Endothelial cell of umbilical vein (primary cell): ENCODE measurements around the gene HSFX3. TPM values are rescaled to one million over a fixed set of nuclear protein-coding genes. Genes with fewer than 3 reads are reported as not detected.
"Not testable (repeated sequence)": the region's sequence is repeated elsewhere in the genome, so short reads cannot be mapped to it uniquely, and the experiment has no call there.

Experiments
- BruUV-seq: library from RNA; stranded (reverse); fragments of 400-500 nt; replicated peaks from 2 replicates; lab custom pipeline; 2021; lab: Mats Ljungman, UMichigan
- CTCF ChIA-PET: fragments of 300-600, 350-600 bp; sonication (Branson Sonifier 250); formaldehyde crosslinking; loops from one replicate; lab custom pipeline; 2021; ENCODE audit warnings: antibody characterized with exemption, inconsistent platforms; lab: Charles Lee
- POLR2A ChIA-PET: fragments of 300-600, 350-600 bp; sonication (Branson Sonifier 250); formaldehyde crosslinking; loops from one replicate; lab custom pipeline; 2021; ENCODE audit warnings: antibody characterized with exemption, inconsistent platforms; lab: Charles Lee
- DNase-seq: peaks from one replicate; pipeline ENCODE4 v3.0.0-alpha.2; 2011; ENCODE audit warnings: low read depth, low spot score
- FAIRE-seq: peaks from 2 replicates; lab custom pipeline; 2011; peaks lifted over from hg19 to GRCh38; lab: Jason Lieb, UNC
- H2AFZ ChIP-seq: 2 replicates; pipeline ENCODE4 v1.6.0; 2012; ENCODE audit warnings: low read depth, low read length, control low read depth, inconsistent platforms
- H3K27ac ChIP-seq: 2 replicates; pipeline ENCODE4 v1.5.1; 2011; ENCODE audit warnings: low read depth, mild to moderate bottlenecking, control low read depth, low read length, moderate library complexity; ENCODE audit not compliant: insufficient read depth
- H3K27me3 ChIP-seq, 2 experiments: 2 replicates each; pipeline versions ENCODE4 v1.6.0 to v1.6.1; 2011; ENCODE audit warnings: low read length in 2 of 2, mixed read lengths in 1 of 2; ENCODE audit not compliant: control insufficient read depth in 2 of 2, insufficient read depth in 2 of 2
- H3K36me3 ChIP-seq, 2 experiments: 2 replicates in 1 of 2; 3 replicates in 1 of 2; pipeline ENCODE4 v1.5.1; 2011; ENCODE audit warnings: low read length in 2 of 2, mild to moderate bottlenecking in 1 of 2, moderate library complexity in 1 of 2; ENCODE audit not compliant: control insufficient read depth in 2 of 2, insufficient read depth in 2 of 2; ENCODE audit errors: extremely low read depth in 1 of 2
- H3K4me1 ChIP-seq: 3 replicates; pipeline ENCODE4 v1.5.1; 2011; ENCODE audit warnings: mild to moderate bottlenecking, low read length; ENCODE audit not compliant: control insufficient read depth, insufficient read depth; ENCODE audit errors: extremely low read depth
- H3K4me2 ChIP-seq: 2 replicates; pipeline ENCODE4 v1.6.1; 2011; ENCODE audit warnings: low read length, control low read depth, mixed read lengths; ENCODE audit not compliant: insufficient read depth
- H3K4me3 ChIP-seq, 3 experiments: fragments of 200-600 bp in 1 of 3; sonication (generic), shearing (Covaris generic) in 1 of 3; replicated peaks in 1 of 3; 2 replicates each; pipeline ENCODE4 v1.5.1; 2011 to 2016; ENCODE audit warnings: control low read depth in 3 of 3, low read length in 3 of 3, mild to moderate bottlenecking in 2 of 3, inconsistent platforms in 1 of 3, low read depth in 1 of 3, moderate library complexity in 1 of 3; ENCODE audit not compliant: insufficient read depth in 1 of 3
- H3K79me2 ChIP-seq: 2 replicates; pipeline ENCODE4 v1.6.0; 2012; ENCODE audit warnings: low read length, inconsistent platforms; ENCODE audit not compliant: control insufficient read depth, insufficient read depth
- H3K9ac ChIP-seq: replicated peaks from 2 replicates; pipeline ENCODE3; 2011; ENCODE audit warnings: low read length, control low read depth; ENCODE audit not compliant: insufficient read depth; ENCODE audit errors: extremely low read depth
- H3K9me1 ChIP-seq: replicated peaks from 3 replicates; pipeline ENCODE4 v1.6.0; 2011; ENCODE audit warnings: mild to moderate bottlenecking, low read length; ENCODE audit not compliant: control insufficient read depth, insufficient read depth; ENCODE audit errors: extremely low read depth
- H3K9me3 ChIP-seq: replicated peaks from 2 replicates; pipeline ENCODE4 v1.5.1; 2012; ENCODE audit warnings: low read length, inconsistent platforms; ENCODE audit not compliant: control insufficient read depth, insufficient read depth
- H4K20me1 ChIP-seq: replicated peaks from 2 replicates; pipeline ENCODE3; 2011; ENCODE audit warnings: mild to moderate bottlenecking, low read length; ENCODE audit not compliant: control insufficient read depth, insufficient read depth; ENCODE audit errors: extremely low read depth
- dilution Hi-C: fragments of 300-500 bp; cut with MboI; formaldehyde crosslinking; loops from one replicate; pipeline ENCODE4 v1.15.0; 2019; ENCODE audit warnings: low sequenced_read_pairs; ENCODE audit not compliant: extremely low pct_ligation_motif_present
- intact Hi-C: fragments of 100-400 bp; cut with micrococcal nuclease; formaldehyde crosslinking; loops from one replicate; pipeline ENCODE4 v1.10.0; 2022
- polyA plus RNA-seq, 4 experiments: library from polyadenylated mRNA; depleted of rRNA in 3 of 4; stranded (reverse) in 3 of 4; unstranded in 1 of 4; fragments of >200 nt; gene quantifications; 2 replicates each; pipeline versions ENCODE4 v1.2.1 to v1.2.3, GENCODE V29; 2011 to 2012; ENCODE audit warnings: missing spikeins in 1 of 4
- total RNA-seq: library from RNA; stranded (reverse); gene quantifications from 2 replicates; pipeline ENCODE4 v1.2.3, GENCODE V29; 2021

Gene HSFX3
- total and polyA plus RNA-seq, 2 donors (not counting 3 experiments of a cell fraction or from before 2014, with no cell fraction given), result not detected

DNA sequence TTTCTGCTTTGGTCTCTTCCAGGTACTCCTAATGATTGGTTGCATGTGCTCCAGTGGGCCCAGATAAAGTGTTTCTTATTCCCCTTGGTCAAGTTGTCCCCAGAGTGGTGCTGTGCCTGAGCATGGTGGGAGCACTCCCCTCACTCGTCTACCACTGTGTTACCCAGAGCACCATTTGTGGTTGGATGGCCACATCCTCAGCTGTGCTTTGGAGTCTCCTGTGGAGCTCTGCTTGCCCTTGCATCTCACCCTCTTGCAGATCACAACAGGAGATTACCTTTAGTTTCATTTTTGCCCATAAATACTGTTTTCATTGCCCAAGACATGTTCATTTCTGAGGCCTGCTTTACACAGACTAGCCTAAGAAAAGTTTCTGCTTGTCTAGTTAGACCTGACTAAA, 730 bp upstream of the HSFX3 start:
- dilution Hi-C loops, H3K4me1 ChIP-seq, H4K20me1 ChIP-seq, H3K4me3 ChIP-seq, H3K9me1 ChIP-seq, H3K9ac ChIP-seq, CTCF ChIA-PET, H3K27me3 ChIP-seq, BruUV-seq, H3K27ac ChIP-seq, H3K36me3 ChIP-seq, intact Hi-C loops, H3K9me3 ChIP-seq, POLR2A ChIA-PET, H3K4me2 ChIP-seq, H3K79me2 ChIP-seq, DNase-seq, H2AFZ ChIP-seq: not testable (repeated sequence)
- FAIRE-seq, result peak; percentile 81

DNA sequence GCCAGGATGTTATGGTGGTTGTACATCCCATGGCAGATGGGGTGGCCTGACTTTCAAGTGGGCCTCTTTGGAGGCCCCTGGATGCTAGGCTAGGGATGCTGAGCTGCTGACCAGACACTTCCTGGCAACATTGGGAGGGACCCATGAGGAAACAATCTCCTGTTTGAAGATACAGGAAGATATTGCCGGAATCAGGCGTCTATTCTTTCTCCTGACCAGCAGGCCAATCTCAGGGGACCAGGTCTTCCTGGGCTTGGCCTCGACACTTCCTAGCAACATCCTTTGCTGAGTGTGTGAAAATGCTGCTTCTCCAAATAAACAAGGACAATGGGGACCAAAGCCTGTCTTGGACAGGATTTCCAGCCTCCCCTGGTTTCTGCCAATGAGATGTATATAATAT, 1.9 kb downstream of the HSFX3 start:
- DNase-seq, dilution Hi-C loops, FAIRE-seq: not testable (repeated sequence)

GRCh38 chrX:149546962-149547361, 2.8 kb downstream of the HSFX3 start:
- BruUV-seq, dilution Hi-C loops, H3K9ac ChIP-seq, H3K27ac ChIP-seq, H3K9me1 ChIP-seq, CTCF ChIA-PET, H3K36me3 ChIP-seq, H3K4me2 ChIP-seq, H4K20me1 ChIP-seq, H3K27me3 ChIP-seq, intact Hi-C loops, H3K4me3 ChIP-seq, H3K79me2 ChIP-seq, H3K9me3 ChIP-seq, H2AFZ ChIP-seq, DNase-seq, POLR2A ChIA-PET, H3K4me1 ChIP-seq: not testable (repeated sequence)
- FAIRE-seq, result peak; percentile 63

More for the DNA sequence above, 1.9 kb downstream of the HSFX3 start:
- H3K36me3 ChIP-seq, H3K27me3 ChIP-seq, POLR2A ChIA-PET, CTCF ChIA-PET, H3K4me3 ChIP-seq, H3K9me3 ChIP-seq, H4K20me1 ChIP-seq, H3K79me2 ChIP-seq, H3K9me1 ChIP-seq, H3K4me2 ChIP-seq, H3K4me1 ChIP-seq, BruUV-seq, H2AFZ ChIP-seq, H3K27ac ChIP-seq, intact Hi-C loops, H3K9ac ChIP-seq: not testable (repeated sequence)

GRCh38 chrX:149545545-149546543, 3.9 kb downstream of the HSFX3 start:
- H3K27ac ChIP-seq, POLR2A ChIA-PET, intact Hi-C loops, H3K4me1 ChIP-seq, DNase-seq, H2AFZ ChIP-seq, dilution Hi-C loops, H3K4me2 ChIP-seq, CTCF ChIA-PET, H4K20me1 ChIP-seq, H3K36me3 ChIP-seq, H3K4me3 ChIP-seq, H3K9me1 ChIP-seq, H3K9me3 ChIP-seq, H3K27me3 ChIP-seq, H3K79me2 ChIP-seq, H3K9ac ChIP-seq, BruUV-seq: not testable (repeated sequence)
- FAIRE-seq, result peak; percentile 87
